Ishikawa (cell line): ENCODE data around the gene COA3.

Source experiments
- CEBPB ChIP-seq: IDR thresholded peaks from 2 replicates; pipeline ENCODE4 v1.6.1; 2012
- CREB1 ChIP-seq: IDR thresholded peaks from 2 replicates; pipeline ENCODE4 v1.6.1; 2012; ENCODE audit warnings: low read depth
- EGR1 ChIP-seq: IDR thresholded peaks from 2 replicates; pipeline ENCODE4 v1.6.1; 2012
- EP300 ChIP-seq: IDR thresholded peaks from 2 replicates; pipeline ENCODE4 v1.6.1; 2012; ENCODE audit warnings: borderline replicate concordance
- FOXM1 ChIP-seq: IDR thresholded peaks from 2 replicates; pipeline ENCODE4 v1.6.1; 2012; ENCODE audit warnings: low read depth, borderline replicate concordance
- MAX ChIP-seq: IDR thresholded peaks from 2 replicates; pipeline ENCODE4 v1.6.1; 2012
- NFIC ChIP-seq: IDR thresholded peaks from 2 replicates; pipeline ENCODE4 v1.6.1; 2012
- RAD21 ChIP-seq: IDR thresholded peaks from 2 replicates; pipeline ENCODE4 v1.6.1; 2012; ENCODE audit warnings: low read depth
- REST ChIP-seq: IDR thresholded peaks from 2 replicates; pipeline ENCODE4 v1.6.1; 2012; ENCODE audit warnings: low read depth, mild to moderate bottlenecking
- TAF1 ChIP-seq: IDR thresholded peaks from 2 replicates; pipeline ENCODE4 v1.6.1; 2012; ENCODE audit warnings: low read depth, mild to moderate bottlenecking
- TCF12 ChIP-seq: IDR thresholded peaks from 2 replicates; pipeline ENCODE4 v1.6.1; 2012; ENCODE audit warnings: low read depth
- TEAD4 ChIP-seq: IDR thresholded peaks from 2 replicates; pipeline ENCODE4 v1.6.1; 2012
- USF1 ChIP-seq: IDR thresholded peaks from 2 replicates; pipeline ENCODE4 v1.6.1; 2012
- YY1 ChIP-seq: IDR thresholded peaks from 2 replicates; pipeline ENCODE4 v1.6.1; 2012; ENCODE audit warnings: low read depth
- ZBTB7A ChIP-seq: IDR thresholded peaks from 2 replicates; pipeline ENCODE4 v1.6.1; 2012; ENCODE audit warnings: low read depth

COA3 gene

GRCh38 chr17:42772945-42773289, 25.6 kb downstream of the COA3 start:
- TF ChIP-seq CEBPB (no peak), TAF1 (no peak), USF1 (no peak), TCF12 (no peak), EP300 (no peak), NFIC (no peak), RAD21 (no peak), MAX (no peak)

- TF ChIP-seq YY1 = no peak
- no peak for TF ChIP-seq RAD21
- no peak for TF ChIP-seq CEBPB
- TF ChIP-seq TAF1 = no peak
- no peak for TF ChIP-seq ZBTB7A
- no peak for TF ChIP-seq TEAD4
- TF ChIP-seq FOXM1 = no peak
These were observed 31.0 kb downstream of the COA3 start for GRCh38 chr17:42767512-42767911.

- TF ChIP-seq NFIC = no peak
- TF ChIP-seq TCF12 = no peak
- TF ChIP-seq EP300 = no peak
- no peak for TF ChIP-seq ZBTB7A
- no peak for TF ChIP-seq REST
- no peak for TF ChIP-seq MAX
- no peak for TF ChIP-seq TEAD4
- no peak for TF ChIP-seq EGR1
- TF ChIP-seq CEBPB = no peak
These were observed 32.4 kb downstream of the COA3 start for GRCh38 chr17:42766124-42766523.

GRCh38 chr17:42761638-42762037, 36.9 kb downstream of the COA3 start:
- TF ChIP-seq EGR1 = no peak
- TF ChIP-seq CEBPB = no peak
- TF ChIP-seq ZBTB7A = peak; percentile 44; the same call in 1 of the 2 replicates
- no peak for TF ChIP-seq TEAD4
- no peak for TF ChIP-seq REST
- no peak for TF ChIP-seq CREB1
- TF ChIP-seq FOXM1 = no peak

GRCh38 chr17:42760652-42761581, 37.6 kb downstream of the COA3 start, which contains the start of gene RAMP2:
TSS of gene RAMP2 (plus strand) at chr17:42761227. CDS start at chr17:42761262, 35 bp downstream.
- TF ChIP-seq MAX (peak; percentile 36; the same call in 1 of the 2 replicates), TEAD4 (no peak), CEBPB (no peak), TCF12 (no peak), TAF1 (no peak), RAD21 (no peak), ZBTB7A (no peak; the same call in 1 of the 2 replicates), REST (peak; percentile 72), EGR1 (no peak), NFIC (no peak), EP300 (no peak), YY1 (no peak), CREB1 (no peak)
